GM13977 (cell line): Measurements from ENCODE around the gene MLLT1.

Experiments
- DNase-seq: peaks from one replicate; pipeline ENCODE4 v3.0.0; 2012; ENCODE audit warnings: low spot score
- in situ Hi-C: fragments of 300-500 bp; cut with MboI; formaldehyde crosslinking; loops from one replicate; pipeline ENCODE4 v1.12.0; 2022; ENCODE audit warnings: low sequenced_read_pairs, low pct_unique_long_range_greater_than_20kb, mixed read lengths, inconsistent platforms; ENCODE audit not compliant: unreplicated experiment
- TF ChIP-seq, protein P1 (sequence below): IDR thresholded peaks from 2 replicates; pipeline ENCODE4 v1.5.1; 2012; ENCODE audit warnings: mild to moderate bottlenecking, control low read depth; ENCODE audit not compliant: insufficient read depth; ENCODE audit errors: extremely low read depth, missing control alignments

MLLT1 gene, protein sequence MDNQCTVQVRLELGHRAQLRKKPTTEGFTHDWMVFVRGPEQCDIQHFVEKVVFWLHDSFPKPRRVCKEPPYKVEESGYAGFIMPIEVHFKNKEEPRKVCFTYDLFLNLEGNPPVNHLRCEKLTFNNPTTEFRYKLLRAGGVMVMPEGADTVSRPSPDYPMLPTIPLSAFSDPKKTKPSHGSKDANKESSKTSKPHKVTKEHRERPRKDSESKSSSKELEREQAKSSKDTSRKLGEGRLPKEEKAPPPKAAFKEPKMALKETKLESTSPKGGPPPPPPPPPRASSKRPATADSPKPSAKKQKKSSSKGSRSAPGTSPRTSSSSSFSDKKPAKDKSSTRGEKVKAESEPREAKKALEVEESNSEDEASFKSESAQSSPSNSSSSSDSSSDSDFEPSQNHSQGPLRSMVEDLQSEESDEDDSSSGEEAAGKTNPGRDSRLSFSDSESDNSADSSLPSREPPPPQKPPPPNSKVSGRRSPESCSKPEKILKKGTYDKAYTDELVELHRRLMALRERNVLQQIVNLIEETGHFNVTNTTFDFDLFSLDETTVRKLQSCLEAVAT

DNA sequence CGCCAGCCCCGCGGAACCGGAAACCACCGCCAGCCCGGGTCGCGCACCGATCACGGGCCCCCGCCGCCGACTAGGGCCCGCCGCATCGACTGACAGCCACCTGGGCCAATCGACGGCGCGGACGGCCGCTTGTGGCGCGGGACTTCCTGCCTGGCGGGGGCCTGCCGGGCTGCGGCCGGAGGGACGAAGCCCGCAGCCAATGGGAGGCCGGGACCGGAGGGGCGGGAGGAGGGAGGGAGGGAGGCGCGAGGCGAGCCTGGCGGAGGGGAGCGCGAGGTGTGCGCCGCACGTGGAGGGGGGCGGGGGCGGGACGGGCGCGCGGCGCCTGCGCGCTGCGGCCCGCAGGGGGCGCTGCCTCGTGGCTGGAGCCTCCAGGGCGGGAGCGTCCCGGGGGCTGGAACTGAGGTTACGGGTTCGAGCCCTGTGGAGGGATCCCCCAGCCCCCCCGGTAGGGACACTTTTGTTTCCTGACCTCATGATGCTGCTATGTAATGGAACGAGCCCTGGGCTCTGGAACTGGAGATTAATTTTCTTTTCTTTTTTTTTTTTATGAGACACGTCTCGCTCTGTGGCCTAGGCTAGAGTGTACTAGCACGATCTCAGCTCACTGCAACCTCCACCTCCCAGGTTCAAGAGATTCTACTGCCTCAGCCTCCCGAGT lies at the start of gene MLLT1:
MLLT1 (minus strand) TSS at position 45 of the 661 bp plus-strand sequence. CDS start 191 bp downstream, outside the sequence.
- DNase-seq: peak; percentile 100
- in situ Hi-C loops: no loop called here
- TF ChIP-seq, protein P1, sequence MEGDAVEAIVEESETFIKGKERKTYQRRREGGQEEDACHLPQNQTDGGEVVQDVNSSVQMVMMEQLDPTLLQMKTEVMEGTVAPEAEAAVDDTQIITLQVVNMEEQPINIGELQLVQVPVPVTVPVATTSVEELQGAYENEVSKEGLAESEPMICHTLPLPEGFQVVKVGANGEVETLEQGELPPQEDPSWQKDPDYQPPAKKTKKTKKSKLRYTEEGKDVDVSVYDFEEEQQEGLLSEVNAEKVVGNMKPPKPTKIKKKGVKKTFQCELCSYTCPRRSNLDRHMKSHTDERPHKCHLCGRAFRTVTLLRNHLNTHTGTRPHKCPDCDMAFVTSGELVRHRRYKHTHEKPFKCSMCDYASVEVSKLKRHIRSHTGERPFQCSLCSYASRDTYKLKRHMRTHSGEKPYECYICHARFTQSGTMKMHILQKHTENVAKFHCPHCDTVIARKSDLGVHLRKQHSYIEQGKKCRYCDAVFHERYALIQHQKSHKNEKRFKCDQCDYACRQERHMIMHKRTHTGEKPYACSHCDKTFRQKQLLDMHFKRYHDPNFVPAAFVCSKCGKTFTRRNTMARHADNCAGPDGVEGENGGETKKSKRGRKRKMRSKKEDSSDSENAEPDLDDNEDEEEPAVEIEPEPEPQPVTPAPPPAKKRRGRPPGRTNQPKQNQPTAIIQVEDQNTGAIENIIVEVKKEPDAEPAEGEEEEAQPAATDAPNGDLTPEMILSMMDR: peak; percentile 76

DNA sequence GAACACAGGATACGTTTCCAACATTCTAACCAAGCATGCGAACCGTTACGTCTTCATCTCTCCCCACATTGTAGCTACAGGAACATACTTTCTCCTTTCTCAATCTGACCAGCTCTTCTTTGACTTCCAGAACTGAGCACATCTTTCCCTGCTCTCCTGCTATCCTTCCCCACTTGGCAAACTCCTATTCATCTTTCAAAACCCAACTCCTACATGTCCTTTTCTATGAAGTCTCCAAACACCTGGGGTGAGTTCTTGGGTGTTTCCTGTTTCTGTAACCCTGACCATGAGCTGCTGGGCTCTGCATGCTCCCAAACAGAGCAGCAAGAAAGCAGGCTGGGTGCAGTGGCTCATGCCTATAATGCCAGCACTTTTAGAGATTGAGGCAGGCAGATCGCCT lies 47.0 kb upstream of the MLLT1 start:
- in situ Hi-C loops: no loop called here
- no peak for DNase-seq
- TF ChIP-seq, protein P1: no peak

DNA sequence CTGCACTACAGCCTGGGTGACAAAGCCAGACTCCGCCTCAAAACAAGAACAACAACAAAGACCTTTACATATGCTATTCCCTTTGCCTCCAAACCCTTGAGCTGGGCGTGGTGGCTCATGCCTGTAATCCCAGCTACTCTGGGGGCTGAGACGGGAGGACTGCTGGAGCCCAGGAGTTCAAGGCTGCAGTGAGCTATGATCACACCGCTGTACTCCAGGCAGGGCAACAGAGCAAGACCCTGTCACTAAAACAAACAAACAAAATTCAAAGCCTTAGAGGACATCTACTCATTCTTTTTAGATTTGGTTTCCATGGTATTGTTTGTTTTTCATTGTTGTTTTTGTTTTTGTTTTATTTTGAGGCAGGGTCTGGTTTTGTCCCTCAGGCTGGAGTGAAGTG lies 45.8 kb upstream of the MLLT1 start:
- TF ChIP-seq, protein P1: no peak
- in situ Hi-C loops: no loop called here
- DNase-seq: no peak

DNA sequence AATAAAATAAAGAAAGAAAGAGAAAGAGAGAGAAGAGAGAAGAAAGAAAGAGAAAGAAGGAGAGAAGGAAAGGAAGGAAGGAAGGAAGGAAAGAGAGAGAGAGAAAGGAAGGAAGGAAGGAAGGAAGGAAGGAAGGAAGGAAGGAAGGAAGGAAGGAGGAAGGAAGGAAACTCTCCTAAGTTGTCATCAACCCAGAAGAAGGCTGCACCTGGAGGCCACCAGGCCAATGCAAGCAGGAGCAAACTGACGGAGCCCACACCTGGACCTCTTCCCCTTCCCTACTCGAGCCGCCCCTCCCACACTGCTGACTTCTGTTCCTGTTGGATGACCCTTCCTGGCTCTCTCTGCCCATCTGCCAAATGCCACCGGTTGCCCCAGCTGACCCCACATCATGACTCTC lies 45.0 kb upstream of the MLLT1 start:
- in situ Hi-C loops: no loop called here
- DNase-seq: no peak
- TF ChIP-seq, protein P1: no peak

DNA sequence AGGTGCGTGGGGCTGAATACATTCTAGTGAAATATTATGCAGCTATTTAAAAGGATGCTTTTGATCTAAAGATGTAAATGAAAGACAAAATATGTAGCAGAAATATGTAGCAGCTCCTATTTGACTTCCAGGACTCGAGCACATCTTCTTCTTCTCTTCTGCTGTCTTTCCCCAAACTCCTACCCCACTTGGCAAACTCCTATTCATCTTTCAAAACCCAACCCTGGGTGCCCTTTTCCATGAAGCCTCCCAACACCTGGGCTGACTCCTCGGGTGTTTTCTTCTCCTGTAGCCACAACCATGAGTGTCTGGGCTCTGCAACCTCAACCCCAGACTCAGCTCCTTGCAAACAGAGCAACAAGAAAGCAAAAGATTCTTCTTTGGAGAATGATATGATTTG lies 42.5 kb upstream of the MLLT1 start:
- DNase-seq: no peak
- TF ChIP-seq, protein P1: no peak
- in situ Hi-C loops: no loop called here

DNA sequence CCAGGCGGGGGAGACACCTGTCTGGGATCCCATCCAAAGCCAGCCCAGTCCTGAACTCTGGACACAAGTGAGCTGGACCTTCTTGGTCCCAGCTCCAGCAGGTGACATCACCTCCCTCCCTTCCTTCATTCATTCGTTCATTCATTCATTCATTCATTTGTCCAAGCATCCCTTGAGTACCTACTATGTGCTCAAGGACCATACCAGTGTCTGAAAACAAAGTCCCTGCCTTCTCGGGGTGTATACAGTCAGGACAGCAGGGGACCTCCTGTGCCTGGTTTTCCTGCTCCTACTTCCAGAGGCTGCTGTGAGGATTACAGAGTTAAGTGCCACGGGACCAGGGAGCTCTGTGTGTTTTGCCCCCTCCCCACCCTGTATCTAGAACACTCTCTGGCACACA lies 39.6 kb upstream of the MLLT1 start:
- DNase-seq: no peak
- in situ Hi-C loops: no loop called here

More for the DNA sequence above, 39.6 kb upstream of the MLLT1 start:
- TF ChIP-seq, protein P1: no peak
